Pancreas (tissue), 10 donors: ENCODE data around the gene VEPH1. TPM values are rescaled to one million over a fixed set of nuclear protein-coding genes. Genes with fewer than 3 reads are reported as not detected.

Experiments used
- ATAC-seq, 4 donors: fragments of 200-7000 bp; cut with Tn5 transposase; one replicate each; pipeline versions ENCODE4 v1.8.0 to v1.9.1; 2020; ENCODE audit warnings: mild to moderate bottlenecking in 4 of 4, moderate library complexity in 4 of 4
- DNase-seq, 6 donors: peaks; one replicate each; pipeline ENCODE4 v3.0.0-alpha.2; 2020
- FAIRE-seq: peaks from 2 replicates; lab custom pipeline; 2012; peaks lifted over from hg19 to GRCh38; lab: Jason Lieb, UNC
- H3K27ac ChIP-seq, 4 donors: fragments of 200-600 bp; sonication (generic); 1 replicate in 3 of 4; 2 replicates in 1 of 4; pipeline versions ENCODE4 v1.5.0 to v1.8.0; 2020
- H3K27me3 ChIP-seq, 4 donors: fragments of 200-600 bp; one replicate each; pipeline ENCODE4 v1.8.0; 2021
- H3K36me3 ChIP-seq, 3 donors: fragments of 200-600 bp; sonication (generic) in 1 of 3; one replicate each; pipeline versions ENCODE4 v1.5.0 to v1.8.0; 2020 to 2021
- H3K4me1 ChIP-seq, 3 donors: fragments of 200-600 bp; one replicate each; pipeline ENCODE4 v1.8.0; 2021
- H3K4me3 ChIP-seq, 4 donors: fragments of 200-600 bp; sonication (generic) in 2 of 4; one replicate each; pipeline versions ENCODE4 v1.5.0 to v1.8.0; 2020 to 2021
- H3K9me3 ChIP-seq, 4 donors: fragments of 200-600 bp; one replicate each; pipeline ENCODE4 v1.8.0; 2021
- CTCF ChIP-seq, 4 donors: fragments of 200-600 bp; sonication (generic) in 3 of 4; IDR thresholded peaks; one replicate each; pipeline versions ENCODE4 v1.5.0 to v1.8.0; 2021; ENCODE audit warnings: antibody characterized with exemption in 4 of 4
- WGBS, 2 donors: extraction: QIAGEN DNeasy Blood & Tissue Kit; methylation state at CpG; one replicate each; pipeline ENCODE4 v1.1.7; 2013; 5-methylcytosine and 5-hydroxymethylcytosine counted together
- intact Hi-C, 3 donors: fragments of 100-400 bp; cut with DNase I; formaldehyde crosslinking; loops; one replicate each; pipeline versions ENCODE4 v1.11.1 to v1.14.2; 2022
- polyA plus RNA-seq, 2 donors: library from polyadenylated mRNA; stranded (reverse); fragments of 200-250 nt; gene quantifications; one replicate each; pipeline ENCODE4 v1.2.3, GENCODE V29; 2013
- total RNA-seq, 6 donors: library from RNA; stranded (reverse); fragmentation: NEBNext Ultra II Directional in 4 of 6; extraction: Animal tissue kit (Norgen Biotek cat#: 25700) in 4 of 6; gene quantifications; one replicate each; pipeline versions ENCODE4 v1.2.1 to v1.2.4, GENCODE V29; 2021 to 2023
- donor health status: healthy with polysubstance abuse.
- donor health status: DM: no; HTN: no; CAD: no; lungs with moderate emphysema.
- donor health status: DM: no; HTN: no; CAD: no.
- donor health status: control.
- donor health status: control.
- donor health status: Bipolar disorder and iron deficiency.
- donor health status: DM: yes; HTN: yes; CAD: no.
- donor health status: DM: no; HTN: no; CAD: no.
- donor health status: DM: no; HTN: no; CAD: no.
- donor health status: DM: yes; HTN: yes; CAD: no.

VEPH1 gene
- total and polyA plus RNA-seq, 8 donors, result 7.6 to 18.3 (median 13.1) TPM

DNA sequence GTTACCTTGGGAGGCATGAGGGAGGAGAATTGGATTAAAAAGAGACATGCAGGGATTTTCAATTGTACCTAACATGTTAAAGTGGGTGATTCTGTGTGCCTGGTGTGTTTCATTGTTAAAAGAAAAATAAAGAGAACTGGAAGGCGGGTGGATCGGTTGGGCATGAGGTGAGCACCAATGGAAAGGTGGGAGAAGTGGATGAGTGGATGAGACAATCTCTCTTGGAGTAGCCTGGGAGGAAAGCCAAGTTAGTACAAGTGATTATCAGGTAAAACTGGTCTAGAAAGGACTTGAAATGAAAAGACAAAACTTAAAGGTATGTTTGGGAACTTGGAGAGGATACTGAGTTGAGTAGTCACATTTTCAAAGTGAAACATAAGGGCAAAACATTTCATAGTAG lies 12.1 kb downstream of the VEPH1 start:
- DNase-seq (no peak), ATAC-seq (no peak), FAIRE-seq (no peak)
- Histone ChIP-seq H3K4me1 (peaks cover 0 to 2% (median 0%) of the 10 kb centered on the region in 3 donors), H3K36me3 (no peaks in the 10 kb centered on the region), H3K9me3 (peaks cover 0 to 3% (median 0%) of the 10 kb centered on the region in 4 donors), H3K27me3 (no peaks in the 10 kb centered on the region), H3K27ac (no peak overlapping the region), H3K4me3 (no peak overlapping the region)
- 90 to 98% methylated on average over 2 of the region's 2 CpGs for WGBS, 2 donors
- TF ChIP-seq CTCF (IDR thresholded peaks at IDR 0.05), result no peak
- intact Hi-C loops, result loop anchor here in 2 of 3 donors (10.0 kb wide), 1 partner anchor 286 kb away; no protein-coding TSS in a partner anchor

GRCh38 chr3:157488144-157488543 lies 15.1 kb downstream of the VEPH1 start:
- Histone ChIP-seq H3K36me3 (no peaks in the 10 kb centered on the region), H3K27ac (no peak overlapping the region), H3K4me3 (no peak overlapping the region), H3K9me3 (peaks cover 0 to 3% (median 0%) of the 10 kb centered on the region in 4 donors), H3K4me1 (peaks cover 0 to 2% (median 0%) of the 10 kb centered on the region in 3 donors), H3K27me3 (no peaks in the 10 kb centered on the region)
- no peak for TF ChIP-seq CTCF (IDR thresholded peaks at IDR 0.05)
- FAIRE-seq (no peak), DNase-seq (no peak), ATAC-seq (no peak)
- intact Hi-C loops, result no loop called here

DNA sequence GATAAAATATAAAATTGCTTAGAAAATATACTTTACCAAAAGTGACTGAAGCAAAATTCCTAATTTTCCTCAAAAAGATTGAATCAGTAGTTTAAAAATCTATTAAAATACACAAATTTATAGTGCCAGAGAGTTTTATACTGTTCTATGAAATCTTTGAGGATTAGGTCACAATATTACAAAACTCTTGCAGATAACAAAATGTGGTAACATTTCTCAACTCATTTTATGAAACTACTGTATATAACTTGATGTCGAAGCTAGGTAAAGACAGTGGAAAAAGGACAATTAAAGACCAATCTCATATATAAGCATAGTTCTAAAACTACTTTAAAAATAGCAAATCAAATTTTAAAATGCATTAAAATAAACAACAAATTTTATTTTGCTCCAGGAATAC lies 15.9 kb downstream of the VEPH1 start:
- ATAC-seq (no peak), DNase-seq (no peak), FAIRE-seq (no peak)
- 46 to 80% methylated on average over 1 of the region's 1 CpG for WGBS, 2 donors
- Histone ChIP-seq H3K36me3 (no peaks in the 10 kb centered on the region), H3K27me3 (no peaks in the 10 kb centered on the region), H3K27ac (no peak overlapping the region), H3K9me3 (peaks cover 0 to 3% (median 0%) of the 10 kb centered on the region in 4 donors), H3K4me1 (peaks cover 0 to 2% (median 0%) of the 10 kb centered on the region in 3 donors), H3K4me3 (no peak overlapping the region)
- TF ChIP-seq CTCF (IDR thresholded peaks at IDR 0.05), result no peak
- intact Hi-C loops, result no loop called here

DNA sequence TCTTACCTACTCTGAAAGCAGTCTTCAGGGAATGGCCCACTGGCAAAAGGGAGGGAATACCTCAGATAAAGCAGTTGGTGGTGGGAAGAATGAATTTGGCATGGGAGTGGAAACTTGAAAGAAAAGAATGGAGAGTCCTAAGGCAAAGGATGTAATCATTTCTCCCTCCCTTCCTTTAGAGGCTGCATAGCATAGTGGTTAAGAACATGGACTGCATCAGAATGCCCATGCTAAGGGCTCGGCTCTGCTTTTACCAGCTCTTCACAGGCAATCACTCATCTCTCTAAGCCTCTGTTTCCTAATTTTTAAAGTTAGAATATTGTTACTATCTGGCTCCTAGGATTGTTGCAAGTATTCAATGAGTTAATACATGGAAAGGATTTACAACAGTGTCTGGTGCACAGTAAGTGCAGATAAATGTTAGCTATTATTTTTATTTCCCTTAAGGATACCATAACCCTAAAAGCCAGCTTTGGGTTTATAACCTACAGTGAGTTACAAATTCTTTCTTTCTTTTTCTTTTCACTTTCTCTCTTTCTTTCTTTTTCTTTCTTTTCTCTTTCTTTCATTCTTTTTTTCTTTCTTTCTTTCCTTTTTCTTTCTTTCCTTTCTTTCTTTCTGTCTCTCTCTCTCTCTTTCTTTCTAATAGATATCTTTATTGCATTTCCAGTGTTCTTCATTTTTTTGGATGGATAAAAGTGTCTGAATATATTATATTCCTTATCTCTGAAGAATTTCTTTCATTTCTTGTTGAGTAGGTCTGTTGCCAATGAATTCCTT lies 23.6 kb downstream of the VEPH1 start:
- intact Hi-C loops, result no loop called here
- no peak for ATAC-seq
- no peak for FAIRE-seq
- 86 to 95% methylated on average over 1 of the region's 1 CpG for WGBS, 2 donors
- no peak overlapping the region for H3K4me3 ChIP-seq
- H3K27ac ChIP-seq, result no peak overlapping the region
- no peaks in the 10 kb centered on the region for H3K9me3 ChIP-seq
- no peaks in the 10 kb centered on the region for H3K4me1 ChIP-seq
- no peak for TF ChIP-seq CTCF (IDR thresholded peaks at IDR 0.05)
- no peak for DNase-seq
- H3K27me3 ChIP-seq, result no peaks in the 10 kb centered on the region
- no peaks in the 10 kb centered on the region for H3K36me3 ChIP-seq

DNA sequence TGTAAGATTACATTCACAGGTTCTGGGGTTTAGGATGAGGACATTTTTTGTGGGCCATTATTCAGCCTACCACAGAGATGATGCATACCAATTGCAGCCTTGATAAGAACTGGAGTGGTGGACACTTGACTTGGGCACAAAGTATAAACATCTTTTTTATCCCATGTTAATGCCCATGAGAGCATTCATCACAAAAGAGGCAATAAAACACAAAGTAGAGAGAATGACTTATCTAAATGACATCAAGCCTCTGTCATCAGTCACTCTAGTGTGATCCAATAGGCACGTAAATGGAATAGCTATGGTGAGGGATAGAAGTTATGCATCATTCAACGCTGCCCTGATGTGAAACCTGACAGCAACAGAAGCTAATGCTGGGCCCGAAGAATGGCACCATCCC lies 25.8 kb downstream of the VEPH1 start:
- Histone ChIP-seq H3K4me1 (no peaks in the 10 kb centered on the region), H3K9me3 (no peaks in the 10 kb centered on the region), H3K27me3 (no peaks in the 10 kb centered on the region), H3K4me3 (no peak overlapping the region), H3K36me3 (no peaks in the 10 kb centered on the region), H3K27ac (no peak overlapping the region)
- DNase-seq (no peak), ATAC-seq (no peak), FAIRE-seq (no peak)
- intact Hi-C loops, result no loop called here
- 93 to 95% methylated on average over 3 of the region's 3 CpGs for WGBS, 2 donors
- TF ChIP-seq CTCF (IDR thresholded peaks at IDR 0.05), result no peak
